HCT116 (cell line): ENCODE results near the gene SMIM10L2A.

ENCODE experiments used
- CBX3 ChIP-seq: IDR thresholded peaks from 2 replicates; pipeline ENCODE4 v1.6.1; 2012; ENCODE audit warnings: low read depth
- CTCF ChIP-seq, 3 experiments: fragments of 200-600 bp in 1 of 3; sonication (generic) in 1 of 3; IDR thresholded peaks in 2 of 3; conservative IDR thresholded peaks in 1 of 3; 2 replicates each; pipeline ENCODE4 v1.5.1; 2012 to 2017; ENCODE audit warnings: low read depth in 2 of 3, low read length in 2 of 3, antibody characterized with exemption in 1 of 3, borderline replicate concordance in 1 of 3, control low read depth in 1 of 3, mild to moderate bottlenecking in 1 of 3, mixed read lengths in 1 of 3, mixed run types in 1 of 3, moderate library complexity in 1 of 3; ENCODE audit not compliant: insufficient read depth in 1 of 3
- EZH2 ChIP-seq: fragments of 200-600 bp; sonication (generic); IDR thresholded peaks from 2 replicates; pipeline ENCODE4 v1.6.1; 2017; ENCODE audit warnings: antibody characterized with exemption, mixed run types
- EZH2phosphoT487 ChIP-seq: fragments of 200-600 bp; IDR thresholded peaks from 2 replicates; pipeline ENCODE4 v1.6.1; 2018; ENCODE audit warnings: antibody characterized with exemption, borderline replicate concordance
- JUND ChIP-seq: IDR thresholded peaks from 2 replicates; pipeline ENCODE4 v1.6.1; 2012
- MAX ChIP-seq: IDR thresholded peaks from 2 replicates; pipeline ENCODE4 v1.6.1; 2012
- POLR2A ChIP-seq: IDR thresholded peaks from 2 replicates; pipeline ENCODE4 v1.7.0; 2011; ENCODE audit warnings: borderline replicate concordance; ENCODE audit not compliant: insufficient read depth, insufficient read length; ENCODE audit errors: extremely low read depth
- POLR2AphosphoS5 ChIP-seq: IDR thresholded peaks from 2 replicates; pipeline ENCODE4 v1.6.1; 2011; ENCODE audit warnings: mild to moderate bottlenecking, low read depth, low read length, moderate library complexity
- RAD21 ChIP-seq: IDR thresholded peaks from 2 replicates; pipeline ENCODE4 v1.6.1; 2012; ENCODE audit warnings: low read depth, mild to moderate bottlenecking
- SIN3A ChIP-seq: IDR thresholded peaks from 2 replicates; pipeline ENCODE4 v1.6.1; 2012; ENCODE audit warnings: low read depth
- ZNF274 ChIP-seq: fragments of 200-500 bp; sonication (Bioruptor generic); IDR thresholded peaks from 2 replicates; pipeline ENCODE4 v1.6.1; 2014; ENCODE audit warnings: mild to moderate bottlenecking, low read depth, low read length, inconsistent platforms

GRCh38 chrX:135393051-135393450, 28.7 kb upstream of the SMIM10L2A start:
- TF ChIP-seq CTCF (IDR thresholded peaks at IDR 0.05 in 2 of 3, conservative IDR thresholded peaks at IDR 0.05 in 1 of 3; ENCODE audit: borderline replicate concordance in 1 of 3, insufficient read depth in 1 of 3, low read depth in 2 of 3, low read length in 2 of 3) (no peak), EZH2phosphoT487 (no peak), JUND (no peak), POLR2AphosphoS5 (no peak), SIN3A (no peak), EZH2 (no peak), RAD21 (no peak), MAX (no peak), POLR2A (no peak), ZNF274 (no peak), CBX3 (no peak)
